Neural cell (in vitro differentiated cells): ENCODE results near the gene PLXDC2. TPM values are rescaled to one million over a fixed set of nuclear protein-coding genes. Genes with fewer than 3 reads are reported as not detected.

Experiments
- H2AFZ ChIP-seq: fragments of 200-600, 300-800 bp; sonication (generic), shearing (Covaris generic); 2 replicates; pipeline ENCODE4 v1.6.0; 2014; ENCODE audit warnings: low read depth, mild to moderate bottlenecking, antibody characterized with exemption, low read length, moderate library complexity
- H3F3A ChIP-seq: fragments of 200-600 bp; shearing (Covaris generic); 2 replicates; pipeline ENCODE4 v1.6.1; 2016; ENCODE audit warnings: mild to moderate bottlenecking, moderate library complexity, mixed read lengths, antibody characterized with exemption, low read length; ENCODE audit not compliant: insufficient read depth, poor library complexity, severe bottlenecking
- H3K27ac ChIP-seq: fragments of 200-600, 300-800 bp; sonication (generic), shearing (Covaris generic); 2 replicates; pipeline ENCODE4 v1.5.1; 2014; ENCODE audit warnings: mild to moderate bottlenecking, low read length, moderate library complexity
- H3K27me3 ChIP-seq: fragments of 300-800, 200-600 bp; sonication (generic), shearing (Covaris generic); 2 replicates; pipeline ENCODE4 v1.6.0; 2014; ENCODE audit warnings: mild to moderate bottlenecking, low read depth, low read length, moderate library complexity; ENCODE audit not compliant: insufficient read depth
- H3K36me3 ChIP-seq: fragments of 300-800, 200-600 bp; sonication (generic), shearing (Covaris generic); 2 replicates; pipeline ENCODE4 v1.5.1; 2014; ENCODE audit warnings: mild to moderate bottlenecking, antibody characterized with exemption, low read length, moderate library complexity; ENCODE audit not compliant: insufficient read depth
- H3K4me2 ChIP-seq: fragments of 300-800, 200-600 bp; sonication (generic), shearing (Covaris generic); 2 replicates; pipeline ENCODE4 v1.6.0; 2014; ENCODE audit warnings: mild to moderate bottlenecking, low read length
- H3K4me3 ChIP-seq: fragments of 300-800, 200-600 bp; sonication (generic), shearing (Covaris generic); 2 replicates; pipeline ENCODE4 v1.5.1; 2014; ENCODE audit warnings: mild to moderate bottlenecking, low read length, moderate library complexity
- H3K79me2 ChIP-seq: fragments of 200-600 bp; shearing (Covaris generic); replicated peaks from 2 replicates; pipeline ENCODE4 v1.6.0; 2014; ENCODE audit warnings: mild to moderate bottlenecking, low read length, moderate library complexity; ENCODE audit not compliant: insufficient read depth
- H3K9ac ChIP-seq: fragments of 300-800, 200-600 bp; sonication (generic), shearing (Covaris generic); 2 replicates; pipeline ENCODE4 v1.6.1; 2016; ENCODE audit warnings: mild to moderate bottlenecking, low read length, mixed read lengths
- H3K9me2 ChIP-seq: fragments of 200-600 bp; shearing (Covaris generic); 2 replicates; pipeline ENCODE4 v1.6.1; 2016; ENCODE audit warnings: mild to moderate bottlenecking, low read length, mixed read lengths; ENCODE audit not compliant: insufficient read depth
- H3K9me3 ChIP-seq: fragments of 200-600, 300-800 bp; sonication (generic), shearing (Covaris generic); 2 replicates; pipeline ENCODE4 v1.6.1; 2016; ENCODE audit warnings: mild to moderate bottlenecking, mixed run types, low read length, moderate library complexity, mixed read lengths
- H4K20me1 ChIP-seq: fragments of 200-600 bp; shearing (Covaris generic); 2 replicates; pipeline ENCODE4 v1.6.1; 2016; ENCODE audit warnings: mild to moderate bottlenecking, mixed run types; ENCODE audit not compliant: insufficient read depth
- CTCF ChIP-seq: fragments of 450-650 bp; IDR thresholded peaks from 2 replicates; pipeline ENCODE4 v1.5.1; 2014; ENCODE audit warnings: antibody characterized with exemption, mild to moderate bottlenecking, moderate library complexity; ENCODE audit not compliant: poor library complexity, severe bottlenecking
- EP300 ChIP-seq: fragments of 450-650 bp; conservative IDR thresholded peaks from 2 replicates; pipeline ENCODE4 v1.6.1; 2014; ENCODE audit warnings: antibody characterized with exemption, mild to moderate bottlenecking, moderate library complexity; ENCODE audit not compliant: poor library complexity, severe bottlenecking
- EZH2 ChIP-seq: fragments of 200-600, 300-800 bp; shearing (Covaris generic), sonication (generic); IDR thresholded peaks from 2 replicates; pipeline ENCODE4 v1.6.1; 2014; ENCODE audit warnings: antibody characterized with exemption, low read length, borderline replicate concordance, mild to moderate bottlenecking; ENCODE audit not compliant: insufficient read depth, poor library complexity, severe bottlenecking
- MXI1 ChIP-seq: fragments of 450-650 bp; conservative IDR thresholded peaks from 2 replicates; pipeline ENCODE4 v1.6.1; 2014; ENCODE audit warnings: antibody characterized with exemption, mild to moderate bottlenecking; ENCODE audit not compliant: poor library complexity, severe bottlenecking
- POLR2AphosphoS5 ChIP-seq: IDR thresholded peaks from 2 replicates; pipeline ENCODE4 v1.6.1; 2012
- RAD21 ChIP-seq: fragments of 450-650 bp; conservative IDR thresholded peaks from 2 replicates; pipeline ENCODE4 v1.6.1; 2014; ENCODE audit warnings: antibody characterized with exemption, mild to moderate bottlenecking, moderate library complexity
- REST ChIP-seq: IDR thresholded peaks from 2 replicates; pipeline ENCODE4 v1.6.1; 2012; ENCODE audit warnings: borderline replicate concordance
- SMC3 ChIP-seq: fragments of 450-650 bp; conservative IDR thresholded peaks from 2 replicates; pipeline ENCODE4 v1.6.1; 2014; ENCODE audit warnings: antibody characterized with exemption, mild to moderate bottlenecking, moderate library complexity; ENCODE audit not compliant: poor library complexity
- TAF1 ChIP-seq: IDR thresholded peaks from 2 replicates; pipeline ENCODE4 v1.6.1; 2012; ENCODE audit warnings: low read depth
- polyA plus RNA-seq: library from polyadenylated mRNA; depleted of rRNA; stranded (reverse); fragments of >200 nt; gene quantifications from 2 replicates; pipeline ENCODE4 v1.2.3, GENCODE V29; 2014

Gene PLXDC2
- polyA plus RNA-seq, 1 donor from 2014 or later: 2.3 TPM

- no peaks in the 10 kb centered on the region for H3K79me2 ChIP-seq
Observed at GRCh38 chr10:19974554-19974953, 158.3 kb downstream of the PLXDC2 start.

GRCh38 chr10:19977097-19977521, 160.9 kb downstream of the PLXDC2 start:
- H3K4me2 ChIP-seq: no peak overlapping the region
- H3K4me3 ChIP-seq: no peak overlapping the region
- no peaks in the 10 kb centered on the region for H3K36me3 ChIP-seq
- no peak for TF ChIP-seq TAF1
- no peak for TF ChIP-seq CTCF
- no peak for TF ChIP-seq MXI1
- TF ChIP-seq EP300: no peak
- no peak for TF ChIP-seq REST
- TF ChIP-seq RAD21: no peak
- no peak for TF ChIP-seq POLR2AphosphoS5
- TF ChIP-seq EZH2: no peak
- no peak for TF ChIP-seq SMC3
- H3K9ac ChIP-seq: no peak overlapping the region
- no peaks in the 10 kb centered on the region for H3K79me2 ChIP-seq
- H4K20me1 ChIP-seq: no peaks in the 10 kb centered on the region
- no peaks in the 10 kb centered on the region for H3K9me2 ChIP-seq
- H3K27ac ChIP-seq: no peak overlapping the region
- no peaks in the 10 kb centered on the region for H3K9me3 ChIP-seq
- H3K27me3 ChIP-seq: no peaks in the 10 kb centered on the region
- no peaks in the 10 kb centered on the region for H3F3A ChIP-seq
- H2AFZ ChIP-seq: no peak overlapping the region

More at GRCh38 chr10:19974554-19974953, 158.3 kb downstream of the PLXDC2 start:
- H3K9me3 ChIP-seq: no peaks in the 10 kb centered on the region
- no peak overlapping the region for H3K4me3 ChIP-seq
- no peaks in the 10 kb centered on the region for H3K27me3 ChIP-seq
- no peak overlapping the region for H2AFZ ChIP-seq
- H4K20me1 ChIP-seq: no peaks in the 10 kb centered on the region
- no peaks in the 10 kb centered on the region for H3F3A ChIP-seq
- no peaks in the 10 kb centered on the region for H3K36me3 ChIP-seq
- no peak overlapping the region for H3K9ac ChIP-seq
- no peaks in the 10 kb centered on the region for H3K9me2 ChIP-seq
- H3K27ac ChIP-seq: no peak overlapping the region
- no peak overlapping the region for H3K4me2 ChIP-seq
- TF ChIP-seq MXI1 (no peak), EZH2 (no peak), POLR2AphosphoS5 (no peak), RAD21 (no peak), SMC3 (no peak), TAF1 (no peak), EP300 (no peak), REST (no peak)
